Muscle layer of colon (tissue), 2 donors: ENCODE results near the gene GSK3B.

Experiments used
- H3K27ac ChIP-seq: one replicate; pipeline ENCODE4 v1.7.0; 2013; ENCODE audit warnings: low read depth, mild to moderate bottlenecking, low read length, moderate library complexity
- H3K27me3 ChIP-seq, 2 donors: one replicate each; pipeline ENCODE4 v1.7.0; 2013; ENCODE audit warnings: low read length in 2 of 2, mild to moderate bottlenecking in 2 of 2; ENCODE audit not compliant: insufficient read depth in 2 of 2, control insufficient read depth in 1 of 2
- H3K36me3 ChIP-seq: one replicate; pipeline ENCODE4 v1.7.0; 2013; ENCODE audit warnings: mild to moderate bottlenecking, low read length; ENCODE audit not compliant: insufficient read depth
- H3K4me1 ChIP-seq: one replicate; pipeline ENCODE4 v1.7.0; 2013; ENCODE audit warnings: mild to moderate bottlenecking, low read length; ENCODE audit not compliant: insufficient read depth
- H3K4me3 ChIP-seq, 2 donors: one replicate each; pipeline ENCODE4 v1.7.0; 2013; ENCODE audit warnings: low read length in 2 of 2, low read depth in 1 of 2, mild to moderate bottlenecking in 1 of 2, moderate library complexity in 1 of 2
- H3K9ac ChIP-seq: one replicate; pipeline ENCODE4 v1.7.0; 2013; ENCODE audit warnings: low read length
- H3K9me3 ChIP-seq: one replicate; pipeline ENCODE4 v1.7.0; 2013; ENCODE audit warnings: mild to moderate bottlenecking, low read length
- donor health status: abdominal sarcoma.
- donor health status: Adenocarcinoma of cecum.

Gene GSK3B

GRCh38 chr3:120095226-120095978 lies 1.2 kb upstream of the GSK3B start:
- H3K9ac ChIP-seq = peak overlapping the region; percentile 98
- peaks cover 11% of the 10 kb centered on the region for H3K4me1 ChIP-seq
- H3K36me3 ChIP-seq = no peaks in the 10 kb centered on the region
- H3K4me3 ChIP-seq = peak overlapping the region; percentile 70 to 77
- peak overlapping the region; percentile 96 for H3K27ac ChIP-seq
- no peaks in the 10 kb centered on the region for H3K27me3 ChIP-seq
- H3K9me3 ChIP-seq = no peaks in the 10 kb centered on the region

DNA sequence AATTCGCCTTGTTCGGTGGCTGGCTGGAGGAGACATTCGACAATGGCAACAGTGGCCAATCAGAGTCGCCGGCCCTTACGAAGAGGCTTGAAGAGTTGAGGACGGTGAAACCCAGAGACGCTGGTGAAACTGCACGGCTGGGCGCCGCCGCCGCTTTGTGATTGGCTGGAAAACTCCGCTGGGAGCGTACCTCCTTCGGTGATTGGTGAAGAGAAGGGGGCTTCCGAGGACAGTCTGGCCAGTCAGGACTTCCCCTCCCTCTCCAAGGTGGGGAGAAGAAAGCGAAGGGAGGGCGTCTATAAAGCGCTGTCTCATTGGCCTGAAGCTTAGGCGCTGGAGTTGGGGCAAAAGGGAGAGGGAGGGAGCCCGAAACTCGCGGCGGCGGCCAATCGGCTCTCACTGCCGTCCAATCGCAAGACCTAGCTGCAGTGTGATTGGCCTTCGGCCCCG lies 554 bp upstream of the GSK3B start:
- peak overlapping the region; percentile 70 to 77 for H3K4me3 ChIP-seq
- no peaks in the 10 kb centered on the region for H3K9me3 ChIP-seq
- H3K36me3 ChIP-seq = no peaks in the 10 kb centered on the region
- peaks cover 16% of the 10 kb centered on the region for H3K4me1 ChIP-seq
- peak overlapping the region; percentile 98 for H3K9ac ChIP-seq
- no peaks in the 10 kb centered on the region for H3K27me3 ChIP-seq
- peak overlapping the region; percentile 96 for H3K27ac ChIP-seq

DNA sequence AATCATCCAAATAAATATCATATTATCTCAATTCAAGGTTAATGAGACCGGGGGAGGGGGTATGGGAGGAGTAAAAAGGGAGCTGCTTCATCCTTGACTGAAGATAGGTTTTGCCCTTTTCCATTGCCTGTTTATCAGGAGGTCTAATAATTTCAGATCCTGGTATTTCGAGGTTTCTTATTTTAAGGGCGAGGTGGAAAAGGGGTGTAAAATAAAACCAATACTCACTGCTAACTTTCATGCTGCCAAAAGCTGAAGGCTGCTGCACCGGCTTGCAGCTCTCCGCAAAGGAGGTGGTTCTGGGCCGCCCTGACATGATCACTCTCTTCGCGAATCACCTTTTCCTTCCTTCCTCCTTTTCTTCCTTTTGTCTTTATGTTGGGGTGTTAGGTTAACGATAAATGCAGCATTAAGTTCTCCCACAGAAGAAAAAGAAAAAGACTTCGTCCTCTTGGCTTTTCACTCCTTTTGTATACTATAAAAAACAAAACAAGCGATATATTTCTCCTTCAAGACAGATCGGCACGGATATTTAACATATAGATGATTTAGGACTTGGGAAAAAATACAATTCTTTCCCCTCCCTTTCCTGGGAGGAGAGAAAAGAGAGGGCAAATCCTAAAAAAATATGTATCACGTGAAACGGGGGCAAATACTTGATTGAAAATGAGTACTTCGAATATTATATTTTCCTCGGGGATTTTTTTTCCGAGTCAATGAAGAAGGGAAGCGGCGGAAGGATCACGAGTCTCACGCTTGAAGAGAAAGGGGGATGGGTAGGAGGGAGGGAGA lies 932 bp downstream of the GSK3B start:
- Histone ChIP-seq H3K4me3 (peak overlapping the region; percentile 57 to 76), H3K27ac (peak overlapping the region; percentile 88), H3K36me3 (no peaks in the 10 kb centered on the region), H3K27me3 (no peaks in the 10 kb centered on the region), H3K9ac (peak overlapping the region; percentile 78), H3K9me3 (no peaks in the 10 kb centered on the region), H3K4me1 (peaks cover 16% of the 10 kb centered on the region)

- peaks cover 16% of the 10 kb centered on the region for H3K4me1 ChIP-seq
- H3K27me3 ChIP-seq = no peaks in the 10 kb centered on the region
- H3K27ac ChIP-seq = no peak overlapping the region
- H3K4me3 ChIP-seq = peak overlapping the region; percentile 57 to 76
- no peaks in the 10 kb centered on the region for H3K36me3 ChIP-seq
- no peaks in the 10 kb centered on the region for H3K9me3 ChIP-seq
- peak overlapping the region; percentile 78 for H3K9ac ChIP-seq
Measured at GRCh38 chr3:120092474-120092873, 1.8 kb downstream of the GSK3B start.

GRCh38 chr3:120090422-120090821 lies 3.8 kb downstream of the GSK3B start:
- H3K9ac ChIP-seq = no peak overlapping the region
- no peaks in the 10 kb centered on the region for H3K36me3 ChIP-seq
- peaks cover 20% of the 10 kb centered on the region for H3K4me1 ChIP-seq
- H3K4me3 ChIP-seq = peak overlapping the region in 1 of 2 donors; percentile 44
- H3K9me3 ChIP-seq = no peaks in the 10 kb centered on the region
- H3K27ac ChIP-seq = no peak overlapping the region
- H3K27me3 ChIP-seq = no peaks in the 10 kb centered on the region

DNA sequence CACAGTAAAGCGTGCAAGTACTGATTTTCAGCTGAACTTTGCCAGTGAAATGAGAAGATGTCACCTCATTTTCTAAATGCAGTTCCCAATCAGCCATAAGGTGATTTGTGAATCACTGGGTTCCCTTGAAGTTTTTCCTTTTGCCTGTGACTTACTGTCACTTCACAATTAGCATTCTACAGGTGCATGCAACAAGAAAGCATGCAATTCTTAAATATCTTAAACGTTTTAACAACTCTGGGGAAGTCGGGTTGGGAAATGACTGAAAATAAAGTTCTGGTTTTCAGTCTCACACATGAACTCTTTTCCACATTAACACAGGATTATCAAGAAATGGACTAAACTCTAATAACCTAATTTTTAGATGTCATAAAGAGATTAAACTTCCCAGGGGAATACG lies 5.2 kb downstream of the GSK3B start:
- H3K36me3 ChIP-seq = no peaks in the 10 kb centered on the region
- H3K4me3 ChIP-seq = no peak overlapping the region
- H3K27ac ChIP-seq = no peak overlapping the region
- H3K4me1 ChIP-seq = peaks cover 20% of the 10 kb centered on the region
- H3K9ac ChIP-seq = no peak overlapping the region
- no peaks in the 10 kb centered on the region for H3K27me3 ChIP-seq
- H3K9me3 ChIP-seq = no peaks in the 10 kb centered on the region

DNA sequence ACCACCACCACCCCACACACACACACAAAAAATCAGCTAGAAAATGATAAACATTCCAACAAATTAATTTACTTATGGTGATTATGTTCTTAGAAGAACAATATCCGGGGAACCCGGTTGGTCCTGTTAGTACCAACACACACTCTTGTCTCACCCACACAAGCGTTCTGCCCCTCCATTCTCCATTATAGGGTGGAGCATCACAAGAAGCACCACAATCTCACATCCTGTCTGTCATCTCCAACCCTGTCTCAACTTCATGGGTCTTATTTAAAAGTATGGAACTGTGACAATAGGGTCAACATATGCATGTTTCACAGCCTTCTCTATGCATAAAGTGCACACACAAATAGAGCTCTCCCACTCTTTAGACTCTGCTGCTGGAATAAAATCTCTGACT lies 5.6 kb downstream of the GSK3B start:
- Histone ChIP-seq H3K36me3 (no peaks in the 10 kb centered on the region), H3K27me3 (no peaks in the 10 kb centered on the region), H3K4me1 (peaks cover 20% of the 10 kb centered on the region), H3K4me3 (no peak overlapping the region), H3K9me3 (no peaks in the 10 kb centered on the region), H3K9ac (no peak overlapping the region), H3K27ac (no peak overlapping the region)

- Histone ChIP-seq H3K9ac (no peak overlapping the region), H3K9me3 (no peaks in the 10 kb centered on the region), H3K4me3 (no peak overlapping the region), H3K4me1 (peaks cover 10% of the 10 kb centered on the region), H3K27me3 (no peaks in the 10 kb centered on the region), H3K36me3 (no peaks in the 10 kb centered on the region), H3K27ac (no peak overlapping the region)
Measured at GRCh38 chr3:120081719-120082118, 12.5 kb downstream of the GSK3B start.

DNA sequence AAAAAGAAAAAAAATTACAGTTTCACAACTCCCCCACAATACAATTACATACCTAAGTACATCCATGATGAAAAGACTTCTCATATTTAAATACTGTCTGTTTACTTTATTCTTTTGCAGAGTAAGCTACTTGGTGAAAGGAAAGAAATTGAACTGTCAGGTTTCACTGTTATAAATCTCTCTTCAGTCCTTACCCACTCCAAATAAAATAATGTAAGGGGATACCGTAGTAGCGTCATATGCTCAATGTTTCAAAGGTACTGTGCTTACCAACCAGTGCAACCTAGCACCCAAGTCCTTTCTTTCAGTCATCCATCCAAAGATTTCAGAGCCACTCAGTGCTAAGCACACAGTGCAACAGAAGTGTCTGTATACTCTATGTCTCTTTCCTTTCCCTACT lies 13.4 kb downstream of the GSK3B start:
- Histone ChIP-seq H3K9ac (no peak overlapping the region), H3K36me3 (no peaks in the 10 kb centered on the region), H3K9me3 (no peaks in the 10 kb centered on the region), H3K27me3 (no peaks in the 10 kb centered on the region), H3K4me1 (peaks cover 4% of the 10 kb centered on the region), H3K4me3 (no peak overlapping the region), H3K27ac (no peak overlapping the region)

DNA sequence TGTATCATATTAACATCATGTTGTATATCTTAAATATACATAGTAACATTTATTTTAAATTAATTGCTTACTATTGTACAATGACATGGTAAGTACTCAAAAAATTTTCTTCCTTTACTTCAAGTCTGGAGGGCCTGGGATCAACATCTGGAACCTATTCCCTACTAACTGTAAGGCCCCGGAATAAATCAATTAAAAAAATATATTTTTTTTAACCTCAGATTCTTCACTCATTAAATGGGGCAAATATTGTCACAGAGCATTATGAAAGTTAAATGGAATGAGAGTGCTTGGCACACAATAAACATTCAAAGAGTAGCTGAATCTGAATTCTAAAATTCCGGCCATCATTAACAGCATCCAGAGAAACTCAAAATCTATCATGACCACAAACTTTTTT lies 16.5 kb downstream of the GSK3B start:
- peaks cover 4% of the 10 kb centered on the region for H3K4me1 ChIP-seq
- no peaks in the 10 kb centered on the region for H3K27me3 ChIP-seq
- H3K27ac ChIP-seq = no peak overlapping the region
- no peak overlapping the region for H3K4me3 ChIP-seq
- no peaks in the 10 kb centered on the region for H3K36me3 ChIP-seq
- H3K9ac ChIP-seq = no peak overlapping the region
- no peaks in the 10 kb centered on the region for H3K9me3 ChIP-seq

GRCh38 chr3:120072867-120073525 lies 21.3 kb downstream of the GSK3B start:
- Histone ChIP-seq H3K9ac (no peak overlapping the region), H3K9me3 (no peaks in the 10 kb centered on the region), H3K27me3 (no peaks in the 10 kb centered on the region), H3K27ac (no peak overlapping the region), H3K4me1 (peaks cover 7% of the 10 kb centered on the region), H3K36me3 (no peaks in the 10 kb centered on the region), H3K4me3 (no peak overlapping the region)
